NCI-H446 treated with DMSO at 0.1 percent for 48 hours (cell line): ENCODE results near the gene EXOC6B.

Experiments
- DNase-seq: peaks from one replicate; lab custom pipeline; 2025; lab: John Stamatoyannopoulos, UW

Gene EXOC6B

DNA sequence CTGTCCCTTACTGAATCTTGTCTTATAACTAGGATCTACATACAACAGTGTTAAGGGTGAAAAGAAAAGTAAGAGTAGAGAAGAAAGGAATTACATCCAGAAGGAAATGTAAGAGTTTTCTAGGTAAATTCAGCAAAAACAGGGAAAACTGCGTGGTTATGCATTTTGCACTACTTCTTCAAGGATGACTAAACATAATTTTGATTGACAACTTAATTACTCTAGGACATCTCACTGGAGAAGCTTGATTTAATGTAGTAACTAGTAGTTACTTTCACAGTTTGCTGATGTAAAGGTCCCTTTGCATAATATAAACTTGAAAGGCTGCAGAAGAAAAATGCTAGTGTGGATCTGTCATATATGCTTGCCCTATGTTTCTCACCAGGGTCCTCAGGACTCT lies 464.8 kb downstream of the EXOC6B start:
- no peak for DNase-seq

GRCh38 chr2:72350852-72351251 lies 475.0 kb downstream of the EXOC6B start:
- DNase-seq, result no peak

- no peak for DNase-seq
Measured at GRCh38 chr2:72349016-72349415, 476.8 kb downstream of the EXOC6B start.

DNA sequence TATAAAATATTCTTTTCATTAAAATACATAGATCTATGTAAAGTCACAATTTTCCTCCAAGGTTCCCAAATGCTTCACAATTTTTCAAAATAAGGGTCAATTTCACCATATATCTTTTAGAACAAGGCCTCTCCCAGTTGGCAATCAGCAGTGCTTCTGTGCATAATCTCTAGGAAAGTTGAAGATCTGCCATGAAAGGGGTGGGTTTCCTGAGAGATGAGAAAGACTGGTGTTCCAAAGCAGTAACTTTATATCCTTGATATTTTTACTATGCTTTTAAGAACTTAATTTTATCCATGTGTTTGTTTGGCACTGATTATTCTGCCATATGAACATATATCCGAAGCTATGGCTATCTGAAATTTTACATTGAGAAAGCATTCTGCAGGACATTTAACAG lies 478.8 kb downstream of the EXOC6B start:
- DNase-seq, result no peak

- no peak for DNase-seq
Measured at GRCh38 chr2:72341639-72342038, 484.2 kb downstream of the EXOC6B start.

DNA sequence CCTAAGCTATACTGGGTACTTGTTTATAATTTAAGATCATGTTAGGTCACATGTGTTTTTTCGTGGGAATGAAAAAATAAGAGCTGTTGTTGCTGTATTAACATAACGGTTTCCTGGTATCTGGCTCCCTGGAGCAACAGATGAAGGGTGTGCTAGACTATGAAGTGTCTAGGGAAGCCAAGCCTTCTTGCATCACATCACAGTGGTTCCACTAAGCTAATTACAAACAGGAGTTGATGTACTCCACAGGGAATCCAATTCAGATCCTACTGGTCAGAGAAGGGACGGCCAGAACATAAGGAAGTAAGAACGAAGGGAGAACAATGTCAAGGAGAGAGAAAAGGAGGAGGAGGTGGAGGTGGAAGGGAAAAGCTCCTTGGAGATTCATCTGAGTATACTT lies 485.2 kb downstream of the EXOC6B start:
- DNase-seq, result no peak

DNA sequence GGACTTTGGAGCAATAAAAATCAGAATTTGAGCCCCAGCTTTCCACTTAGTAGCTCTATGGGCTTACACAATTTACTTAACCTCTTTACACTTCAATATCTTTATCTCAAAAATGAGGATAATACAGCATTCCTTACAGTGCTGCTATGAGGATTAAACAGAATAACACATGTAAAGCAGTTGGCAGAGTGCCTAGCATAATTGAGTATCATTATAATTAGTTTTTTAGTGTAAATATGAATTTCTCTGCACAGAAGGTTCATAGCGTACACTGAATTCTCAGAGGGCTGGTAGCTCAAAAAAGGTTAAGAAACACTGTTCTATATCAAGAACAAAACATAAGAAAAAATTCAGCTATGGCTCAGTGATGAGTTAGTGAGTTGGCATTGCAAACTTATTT lies 487.8 kb downstream of the EXOC6B start:
- DNase-seq, result no peak

- DNase-seq, result no peak
Measured at GRCh38 chr2:72332720-72333119, 493.1 kb downstream of the EXOC6B start.

- no peak for DNase-seq
Measured at GRCh38 chr2:72330652-72331051, 495.2 kb downstream of the EXOC6B start.

GRCh38 chr2:72326759-72327158 lies 499.1 kb downstream of the EXOC6B start:
- no peak for DNase-seq

GRCh38 chr2:72325592-72326422 lies 500.0 kb downstream of the EXOC6B start:
- no peak for DNase-seq

GRCh38 chr2:72316774-72317173 lies 509.1 kb downstream of the EXOC6B start:
- DNase-seq, result no peak

- no peak for DNase-seq
Measured at GRCh38 chr2:72300147-72300684, 525.6 kb downstream of the EXOC6B start.

DNA sequence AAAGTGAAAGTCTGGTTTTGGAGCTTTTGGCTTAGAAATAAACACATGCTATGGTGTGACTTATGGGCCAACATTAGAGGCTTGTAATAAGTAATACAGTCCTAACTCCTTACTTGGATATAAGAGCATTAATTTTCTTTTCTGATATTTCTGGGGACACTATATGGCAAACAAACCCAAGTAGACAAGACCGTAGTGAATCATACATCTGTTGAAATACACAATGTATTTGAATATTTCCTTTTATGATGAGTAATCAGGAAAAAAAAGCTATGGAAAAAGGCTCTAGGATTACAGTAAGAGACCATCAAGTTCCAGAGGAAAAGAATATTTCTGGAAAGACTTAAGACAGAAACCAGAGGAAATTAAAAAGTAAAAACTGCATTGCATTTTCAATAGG lies 532.2 kb downstream of the EXOC6B start:
- no peak for DNase-seq

DNA sequence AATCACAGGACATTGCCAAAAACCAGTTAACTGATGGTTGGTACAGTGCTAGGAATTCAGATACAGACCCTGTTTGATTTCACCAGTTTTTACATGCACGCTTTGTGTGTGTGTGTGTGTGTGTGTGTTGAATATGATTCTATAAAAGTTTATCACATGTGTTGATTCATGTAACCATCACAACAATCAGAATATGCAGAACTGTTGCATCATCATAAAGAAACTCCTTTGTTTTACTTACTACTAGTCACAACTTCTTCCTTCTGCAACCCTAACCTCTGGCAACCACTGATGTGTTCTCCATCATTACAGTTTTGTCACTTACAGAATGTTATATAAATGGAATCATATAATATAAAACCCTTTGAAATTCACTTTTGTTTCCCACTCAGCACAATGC lies 533.4 kb downstream of the EXOC6B start:
- DNase-seq, result no peak

- DNase-seq, result no peak
Measured at GRCh38 chr2:72291059-72291458, 534.8 kb downstream of the EXOC6B start.

- no peak for DNase-seq
Measured at GRCh38 chr2:72289736-72290135, 536.1 kb downstream of the EXOC6B start.

GRCh38 chr2:72289283-72289682 lies 536.5 kb downstream of the EXOC6B start:
- no peak for DNase-seq

- no peak for DNase-seq
Measured at GRCh38 chr2:72278046-72278445, 547.8 kb downstream of the EXOC6B start.

GRCh38 chr2:72276876-72277275 lies 549.0 kb downstream of the EXOC6B start:
- no peak for DNase-seq

DNA sequence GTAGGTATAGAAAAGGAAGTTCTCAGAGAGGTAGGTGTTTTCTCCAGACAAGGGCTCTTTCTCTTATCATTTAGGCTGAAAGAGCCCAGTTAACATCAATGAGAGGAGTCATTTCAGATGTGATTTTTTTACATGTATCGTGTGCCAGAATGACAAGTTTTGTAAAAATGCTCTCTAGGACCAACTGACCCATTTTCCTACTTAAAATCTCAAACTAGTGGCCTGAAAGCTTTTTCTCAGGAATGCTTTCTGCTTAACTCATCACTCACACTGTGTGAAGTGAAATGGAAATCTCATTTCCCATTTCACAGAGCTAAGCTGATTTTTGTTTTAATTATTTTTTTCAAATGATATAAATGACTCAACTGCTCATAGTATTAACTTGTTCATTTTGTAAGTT lies 549.5 kb downstream of the EXOC6B start:
- DNase-seq, result no peak

DNA sequence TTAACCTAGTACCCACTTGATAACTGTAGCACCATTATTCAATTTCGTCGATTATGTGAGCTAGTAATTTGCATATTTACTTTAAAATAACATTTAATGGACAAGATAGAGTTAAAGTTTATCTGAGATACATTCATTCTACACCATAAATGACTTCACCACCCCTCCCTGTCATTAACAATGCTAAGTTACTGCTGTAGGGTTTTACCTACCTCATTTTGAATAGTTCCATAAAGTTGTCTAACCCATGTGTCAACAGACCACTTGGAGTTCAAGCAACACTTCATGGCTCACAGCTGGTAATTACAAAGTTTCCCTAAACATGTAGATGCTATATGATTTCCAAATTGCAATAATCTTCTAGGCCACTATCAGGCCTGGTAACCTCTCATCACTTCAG lies 550.7 kb downstream of the EXOC6B start:
- DNase-seq, result no peak

DNA sequence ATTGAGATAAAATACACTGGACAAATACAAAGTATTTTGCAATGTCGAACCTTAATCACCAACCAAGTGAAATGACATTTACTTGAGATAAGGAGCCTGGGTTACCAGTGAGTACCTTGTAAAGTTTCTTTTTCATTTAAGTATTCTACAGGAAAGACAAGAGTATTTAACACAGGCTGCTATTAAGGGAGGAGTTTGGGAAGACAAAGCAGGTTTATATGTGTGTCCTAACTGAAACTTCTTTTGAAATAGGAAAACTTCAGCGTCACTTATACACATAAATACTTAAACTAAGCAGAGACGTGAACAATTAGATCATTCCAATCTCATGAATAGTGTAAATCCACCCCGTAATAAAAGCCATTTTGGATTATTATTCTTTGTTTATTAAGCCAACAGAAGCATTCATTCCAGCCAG lies 551.4 kb downstream of the EXOC6B start:
- no peak for DNase-seq

GRCh38 chr2:72273384-72273783 lies 552.4 kb downstream of the EXOC6B start:
- no peak for DNase-seq
